ENCODE data around the gene NCOA1. TPM values are rescaled to one million over a fixed set of nuclear protein-coding genes. Genes with fewer than 3 reads are reported as not detected.

The NCOA1 gene
- total RNA-seq, 4 donors from 2014 or later, result 42.3 to 66.9 (median 47.4) TPM

- WGBS, 2 donors (ENCODE audit: low coverage in 1 of 2), result 85 to 100% methylated on average over 1 to 2 of the region's 3 CpGs
- no peaks in the 10 kb centered on the region for H3K27me3 ChIP-seq
- no peaks in the 10 kb centered on the region for H3K36me3 ChIP-seq
- no peaks in the 10 kb centered on the region for H3K9me3 ChIP-seq
- no peak overlapping the region for H3K4me3 ChIP-seq
- peaks cover 0 to under 1% (median 0%) of the 10 kb centered on the region in 3 donors for H3K4me1 ChIP-seq
- no peak overlapping the region for H3K27ac ChIP-seq
- TF ChIP-seq, protein P1, sequence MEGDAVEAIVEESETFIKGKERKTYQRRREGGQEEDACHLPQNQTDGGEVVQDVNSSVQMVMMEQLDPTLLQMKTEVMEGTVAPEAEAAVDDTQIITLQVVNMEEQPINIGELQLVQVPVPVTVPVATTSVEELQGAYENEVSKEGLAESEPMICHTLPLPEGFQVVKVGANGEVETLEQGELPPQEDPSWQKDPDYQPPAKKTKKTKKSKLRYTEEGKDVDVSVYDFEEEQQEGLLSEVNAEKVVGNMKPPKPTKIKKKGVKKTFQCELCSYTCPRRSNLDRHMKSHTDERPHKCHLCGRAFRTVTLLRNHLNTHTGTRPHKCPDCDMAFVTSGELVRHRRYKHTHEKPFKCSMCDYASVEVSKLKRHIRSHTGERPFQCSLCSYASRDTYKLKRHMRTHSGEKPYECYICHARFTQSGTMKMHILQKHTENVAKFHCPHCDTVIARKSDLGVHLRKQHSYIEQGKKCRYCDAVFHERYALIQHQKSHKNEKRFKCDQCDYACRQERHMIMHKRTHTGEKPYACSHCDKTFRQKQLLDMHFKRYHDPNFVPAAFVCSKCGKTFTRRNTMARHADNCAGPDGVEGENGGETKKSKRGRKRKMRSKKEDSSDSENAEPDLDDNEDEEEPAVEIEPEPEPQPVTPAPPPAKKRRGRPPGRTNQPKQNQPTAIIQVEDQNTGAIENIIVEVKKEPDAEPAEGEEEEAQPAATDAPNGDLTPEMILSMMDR (IDR thresholded peaks at IDR 0.05), result no peak
- TF ChIP-seq EP300 (IDR thresholded peaks at IDR 0.05), result no peak
- no peak for TF ChIP-seq POLR2AphosphoS5 (IDR thresholded peaks at IDR 0.05)
- TF ChIP-seq POLR2A (IDR thresholded peaks at IDR 0.05), result no peak
- ATAC-seq, result no peak
Measured at GRCh38 chr2:24783641-24784040, 292.6 kb downstream of the NCOA1 start.

DNA sequence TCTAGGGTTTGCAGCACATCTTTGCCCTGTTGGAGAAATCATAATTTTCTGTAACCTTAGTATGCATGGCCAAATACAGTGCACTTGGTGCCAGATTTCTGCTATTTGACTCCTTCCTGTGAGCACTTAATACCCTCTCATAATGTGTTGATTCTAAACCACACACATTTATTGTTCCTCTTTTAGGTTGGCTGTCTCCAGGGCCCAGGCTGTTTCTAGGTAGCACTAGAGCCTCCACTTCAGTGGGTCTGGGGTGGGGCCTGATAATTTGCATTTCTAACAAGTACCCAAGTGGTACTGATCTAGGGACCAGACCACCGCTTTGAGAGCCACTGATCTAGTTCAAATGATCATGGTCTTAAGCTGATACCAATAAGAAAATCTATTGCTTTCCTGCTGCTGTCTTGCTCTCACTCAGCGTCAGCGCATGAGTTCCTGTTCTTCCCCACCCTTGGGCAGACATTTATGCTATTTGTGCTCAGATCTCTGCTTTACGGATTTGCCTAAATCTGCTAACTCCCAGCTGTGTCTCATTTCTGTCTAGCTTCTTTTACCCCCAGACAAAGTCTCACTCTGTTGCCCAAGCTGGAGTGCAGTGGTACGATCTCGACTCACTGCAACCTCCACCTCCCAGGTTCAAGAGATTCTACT, 294.7 kb downstream of the NCOA1 start:
- Histone ChIP-seq H3K27ac (no peak overlapping the region), H3K36me3 (no peaks in the 10 kb centered on the region)
- ATAC-seq, result no peak

GRCh38 chr2:24787532-24787931, 296.5 kb downstream of the NCOA1 start:
- Histone ChIP-seq H3K9me3 (no peaks in the 10 kb centered on the region), H3K27me3 (no peaks in the 10 kb centered on the region), H3K27ac (no peak overlapping the region), H3K36me3 (no peaks in the 10 kb centered on the region), H3K4me3 (no peak overlapping the region), H3K4me1 (peaks cover 0 to 17% (median 0%) of the 10 kb centered on the region in 3 donors)
- TF ChIP-seq, protein P1 (IDR thresholded peaks at IDR 0.05), result no peak
- TF ChIP-seq POLR2AphosphoS5 (IDR thresholded peaks at IDR 0.05) (no peak), EP300 (IDR thresholded peaks at IDR 0.05) (no peak), POLR2A (IDR thresholded peaks at IDR 0.05) (no peak)
- no peak for ATAC-seq
- WGBS, 2 donors (ENCODE audit: low coverage in 1 of 2), result 69 to 75% methylated on average over 2 of the region's 2 CpGs

More for the DNA sequence above, 294.7 kb downstream of the NCOA1 start:
- Histone ChIP-seq H3K9me3 (no peaks in the 10 kb centered on the region), H3K4me1 (peaks cover 0 to 9% (median 0%) of the 10 kb centered on the region in 3 donors), H3K27me3 (no peaks in the 10 kb centered on the region), H3K4me3 (no peak overlapping the region)
- 76% methylated on average over 5 of the region's 6 CpGs; no CpG with 5 or more reads in 1 of the 2 donors for WGBS, 2 donors (ENCODE audit: low coverage in 1 of 2)
- no peak for TF ChIP-seq POLR2AphosphoS5 (IDR thresholded peaks at IDR 0.05)
- no peak for TF ChIP-seq EP300 (IDR thresholded peaks at IDR 0.05)
- TF ChIP-seq POLR2A (IDR thresholded peaks at IDR 0.05), result no peak
- TF ChIP-seq, protein P1 (IDR thresholded peaks at IDR 0.05), result no peak

DNA sequence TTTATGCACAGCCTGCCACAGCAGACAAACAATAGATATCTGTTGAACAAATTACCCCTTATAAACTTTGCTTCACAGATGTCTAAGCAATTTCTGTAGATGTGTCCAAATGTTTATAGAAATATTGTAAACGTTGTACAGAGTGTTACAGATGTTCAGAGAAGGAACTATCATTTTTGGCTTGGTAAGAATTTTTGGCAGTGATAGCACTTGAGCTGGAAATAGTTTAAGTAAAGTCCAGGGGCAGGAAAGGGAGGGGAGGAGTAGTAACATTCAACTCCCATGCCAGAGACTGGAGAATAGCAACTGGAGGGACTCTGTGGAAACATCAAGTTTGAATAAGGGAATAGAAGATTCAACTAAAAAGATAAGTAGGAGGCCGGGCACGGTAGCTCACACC, 297.8 kb downstream of the NCOA1 start:
- Histone ChIP-seq H3K4me3 (no peak overlapping the region), H3K36me3 (no peaks in the 10 kb centered on the region), H3K4me1 (peaks cover 0 to 25% (median 1%) of the 10 kb centered on the region in 3 donors), H3K27ac (no peak overlapping the region), H3K9me3 (no peaks in the 10 kb centered on the region), H3K27me3 (no peaks in the 10 kb centered on the region)
- TF ChIP-seq EP300 (IDR thresholded peaks at IDR 0.05), result no peak
- TF ChIP-seq, protein P1 (IDR thresholded peaks at IDR 0.05), result no peak
- TF ChIP-seq POLR2AphosphoS5 (IDR thresholded peaks at IDR 0.05), result no peak
- no peak for TF ChIP-seq POLR2A (IDR thresholded peaks at IDR 0.05)
- ATAC-seq, result no peak
- WGBS, 2 donors (ENCODE audit: low coverage in 1 of 2), result 43 to 47% methylated on average over 3 of the region's 3 CpGs

- Histone ChIP-seq H3K27me3 (no peaks in the 10 kb centered on the region), H3K4me3 (no peak overlapping the region), H3K36me3 (no peaks in the 10 kb centered on the region), H3K4me1 (peaks cover 0 to 29% (median 4%) of the 10 kb centered on the region in 3 donors), H3K27ac (no peak overlapping the region), H3K9me3 (no peaks in the 10 kb centered on the region)
- 89 to 90% methylated on average over 3 to 5 of the region's 5 CpGs for WGBS, 2 donors (ENCODE audit: low coverage in 1 of 2)
- ATAC-seq, result no peak
- TF ChIP-seq EP300 (IDR thresholded peaks at IDR 0.05) (no peak), POLR2AphosphoS5 (IDR thresholded peaks at IDR 0.05) (no peak), POLR2A (IDR thresholded peaks at IDR 0.05) (no peak)
- TF ChIP-seq, protein P1 (IDR thresholded peaks at IDR 0.05), result no peak
Measured at GRCh38 chr2:24791452-24791851, 300.4 kb downstream of the NCOA1 start.

Data from gastroesophageal sphincter (tissue), 4 donors.